Measurements from ENCODE around the gene POM121C. TPM values are rescaled to one million over a fixed set of nuclear protein-coding genes. Genes with fewer than 3 reads are reported as not detected.
"Not testable (repeated sequence)": the region's sequence is repeated elsewhere in the genome, so short reads cannot be mapped to it uniquely, and the experiment has no call there.

Gene POM121C
- polyA plus RNA-seq (2013, experiment 1 of 4), result 55.2 TPM
- 65.8 TPM for polyA plus RNA-seq (2013, experiment 2 of 4)
- 42.9 TPM for polyA plus RNA-seq (2013, experiment 3 of 4)
- 41.2 TPM for polyA plus RNA-seq (2013, experiment 4 of 4)

DNA sequence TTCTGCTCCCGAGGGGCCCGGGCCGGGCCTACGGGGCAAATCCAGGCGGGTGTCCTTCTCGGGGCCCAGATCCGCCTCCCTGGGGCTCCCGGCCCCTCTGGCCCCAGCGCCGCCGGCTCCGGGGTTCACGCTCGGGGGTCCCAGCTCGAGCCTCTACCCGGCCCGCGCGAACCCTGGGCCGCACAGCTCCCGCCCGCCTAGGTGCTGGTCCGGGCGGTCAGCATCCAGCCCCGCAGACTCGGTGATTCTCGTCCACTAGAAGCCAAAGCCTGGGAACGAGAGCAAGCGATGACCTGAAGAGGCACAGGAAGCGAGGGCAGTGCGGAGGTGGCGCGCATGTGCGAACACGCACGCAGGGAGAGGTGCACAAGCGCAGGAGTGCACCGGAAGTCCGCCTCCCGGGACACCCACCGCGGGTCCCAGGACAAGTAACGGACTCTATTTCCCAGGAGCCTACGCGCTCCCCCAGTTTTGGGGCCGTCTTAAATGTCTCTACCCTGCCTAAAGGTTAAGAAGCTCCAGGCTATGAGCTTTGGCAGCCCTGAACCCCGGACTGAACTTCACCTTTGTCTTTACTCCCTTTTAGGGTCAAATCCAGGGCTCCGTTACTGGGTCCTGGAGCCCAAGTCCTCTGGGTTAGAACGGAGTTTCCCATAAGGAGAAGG lies at the start of gene POM121C:
Gene POM121C, minus strand, starts transcription at position 321 of the 665 bp plus-strand sequence. CDS start 44,803 bp downstream, outside the sequence.
- H3K9me3 ChIP-seq (ENCODE audit: control insufficient read depth, low read length); H3K27me3 ChIP-seq (ENCODE audit: control insufficient read depth, insufficient read depth, low read length, poor library complexity, severe bottlenecking); H3K36me3 ChIP-seq (ENCODE audit: control insufficient read depth, insufficient read depth, low read length); H3K4me1 ChIP-seq (ENCODE audit: control insufficient read depth, insufficient read depth, low read length): not testable (repeated sequence)
- H3K27ac ChIP-seq (ENCODE audit: insufficient read depth, low read depth, low read length, poor library complexity, severe bottlenecking), result peak within 1 kb of the TSS; percentile 23
- WGBS, 2 experiments, result 0 to 1% methylated on average over 49 of the region's 49 CpGs
- H3K4me3 ChIP-seq (ENCODE audit: insufficient read depth, low read depth, low read length), result peak within 1 kb of the TSS; percentile 75

DNA sequence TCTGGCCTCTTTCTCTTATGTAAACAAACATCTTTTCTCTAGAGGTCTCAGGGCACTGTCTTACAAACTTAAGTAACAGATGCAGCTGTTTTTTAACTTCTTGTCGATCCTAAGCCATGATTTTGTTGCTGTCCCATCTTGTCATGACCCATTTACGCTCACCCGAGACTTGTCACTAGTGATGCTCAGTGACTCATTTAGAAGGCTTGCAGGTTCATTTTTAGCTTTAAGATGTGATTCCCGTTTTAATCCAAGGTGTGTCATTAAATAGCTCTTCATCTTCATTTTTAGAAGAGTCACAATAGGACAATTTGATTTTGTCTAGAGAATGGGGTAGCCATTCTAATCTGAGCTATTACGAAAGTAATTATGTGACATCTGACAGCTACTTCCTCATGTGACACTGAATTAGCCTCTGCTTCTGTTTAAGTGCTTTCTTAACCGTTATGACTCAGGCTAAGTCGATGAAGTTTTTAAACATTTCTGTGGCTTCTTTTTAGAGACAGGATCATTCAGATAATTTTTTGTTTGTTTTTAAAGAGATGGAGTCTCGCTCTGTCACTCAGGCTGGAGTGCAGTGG lies 48.7 kb upstream of the POM121C start:
- WGBS, 2 experiments, result 92 to 94% methylated on average over 8 of the region's 8 CpGs
- no peak overlapping the region for H3K4me3 ChIP-seq (ENCODE audit: insufficient read depth, low read depth, low read length)
- no peak overlapping the region for H3K27ac ChIP-seq (ENCODE audit: insufficient read depth, low read depth, low read length, poor library complexity, severe bottlenecking)
- peaks cover 38% of the 10 kb centered on the region for H3K36me3 ChIP-seq (ENCODE audit: control insufficient read depth, insufficient read depth, low read length)
- H3K9me3 ChIP-seq (ENCODE audit: control insufficient read depth, low read length), result no peaks in the 10 kb centered on the region
- H3K27me3 ChIP-seq (ENCODE audit: control insufficient read depth, insufficient read depth, low read length, poor library complexity, severe bottlenecking), result no peaks in the 10 kb centered on the region
- no peaks in the 10 kb centered on the region for H3K4me1 ChIP-seq (ENCODE audit: control insufficient read depth, insufficient read depth, low read length)

DNA sequence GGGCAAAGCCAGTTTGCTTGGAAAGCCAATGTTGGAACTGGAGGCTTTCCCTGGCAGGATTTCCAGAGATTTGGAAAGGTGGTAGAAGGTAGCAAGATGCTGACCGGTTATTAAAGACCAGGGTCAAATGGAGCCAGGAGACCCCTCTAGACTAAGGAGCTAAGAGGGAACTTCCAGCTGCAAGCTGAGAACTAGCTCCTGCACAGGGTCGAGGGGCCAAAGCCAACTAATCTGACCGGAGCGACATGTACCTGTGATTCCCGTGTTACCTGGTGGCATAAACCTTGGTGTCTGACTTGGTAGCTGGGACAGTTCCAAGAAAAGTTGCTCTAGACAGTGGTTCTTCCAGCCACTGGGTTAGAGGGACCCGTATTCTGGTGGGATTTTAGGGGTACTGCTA lies 47.8 kb upstream of the POM121C start:
- no peak overlapping the region for H3K27ac ChIP-seq (ENCODE audit: insufficient read depth, low read depth, low read length, poor library complexity, severe bottlenecking)
- no peaks in the 10 kb centered on the region for H3K4me1 ChIP-seq (ENCODE audit: control insufficient read depth, insufficient read depth, low read length)
- H3K4me3 ChIP-seq (ENCODE audit: insufficient read depth, low read depth, low read length), result no peak overlapping the region
- H3K27me3 ChIP-seq (ENCODE audit: control insufficient read depth, insufficient read depth, low read length, poor library complexity, severe bottlenecking), result no peaks in the 10 kb centered on the region
- peaks cover 30% of the 10 kb centered on the region for H3K36me3 ChIP-seq (ENCODE audit: control insufficient read depth, insufficient read depth, low read length)
- no peaks in the 10 kb centered on the region for H3K9me3 ChIP-seq (ENCODE audit: control insufficient read depth, low read length)
- 96% methylated on average over 6 of the region's 6 CpGs for WGBS, 2 experiments

DNA sequence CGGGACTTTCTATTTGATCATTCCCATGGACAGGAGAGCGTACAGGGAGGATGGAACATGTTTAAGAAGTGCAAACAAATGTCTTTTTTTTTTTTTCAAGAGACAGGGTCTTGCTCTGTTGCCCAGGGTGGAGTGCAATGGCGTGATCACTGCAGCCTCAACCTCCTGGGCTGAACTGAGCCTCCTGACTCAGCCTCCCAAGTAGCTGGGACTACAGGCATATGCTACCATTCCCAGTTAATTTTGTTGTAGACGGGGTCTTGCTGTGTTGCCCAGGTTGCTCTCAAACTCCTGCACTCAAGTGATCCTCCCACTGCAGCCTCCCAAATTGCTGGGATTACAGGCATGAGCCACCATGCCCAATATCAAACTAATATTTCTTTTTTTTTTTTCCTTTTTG lies 46.5 kb upstream of the POM121C start:
- Histone ChIP-seq H3K27ac (ENCODE audit: insufficient read depth, low read depth, low read length, poor library complexity, severe bottlenecking) (no peak overlapping the region), H3K4me3 (ENCODE audit: insufficient read depth, low read depth, low read length) (no peak overlapping the region), H3K36me3 (ENCODE audit: control insufficient read depth, insufficient read depth, low read length) (peaks cover 20% of the 10 kb centered on the region), H3K4me1 (ENCODE audit: control insufficient read depth, insufficient read depth, low read length) (no peaks in the 10 kb centered on the region), H3K9me3 (ENCODE audit: control insufficient read depth, low read length) (no peaks in the 10 kb centered on the region), H3K27me3 (ENCODE audit: control insufficient read depth, insufficient read depth, low read length, poor library complexity, severe bottlenecking) (no peaks in the 10 kb centered on the region)
- 96% methylated on average over 4 of the region's 4 CpGs for WGBS, 2 experiments

DNA sequence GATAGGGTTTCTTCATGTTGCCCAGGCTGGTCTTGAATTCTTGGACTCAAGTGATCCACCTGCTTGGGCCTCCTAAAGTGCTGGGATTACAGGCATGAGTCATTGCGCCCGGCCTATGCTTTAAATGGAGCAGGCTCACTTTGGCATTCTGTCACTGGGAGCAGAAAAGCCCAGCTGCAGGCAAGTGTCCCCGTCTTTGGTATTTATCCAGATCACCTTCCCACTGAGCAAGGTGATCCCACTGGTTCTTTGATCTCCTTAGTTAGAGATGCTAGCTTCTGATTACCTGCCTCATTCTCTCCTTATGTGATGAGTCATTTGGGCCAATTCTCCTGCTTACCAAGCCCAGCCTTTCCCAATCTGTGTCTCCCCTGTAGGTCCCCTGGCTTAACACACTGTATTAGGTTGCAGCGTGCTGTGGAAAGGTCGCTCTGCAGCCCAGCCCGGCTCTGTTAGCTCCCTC lies 45.3 kb upstream of the POM121C start:
- Histone ChIP-seq H3K27me3 (ENCODE audit: control insufficient read depth, insufficient read depth, low read length, poor library complexity, severe bottlenecking) (no peaks in the 10 kb centered on the region), H3K4me3 (ENCODE audit: insufficient read depth, low read depth, low read length) (no peak overlapping the region), H3K27ac (ENCODE audit: insufficient read depth, low read depth, low read length, poor library complexity, severe bottlenecking) (peak overlapping the region; percentile 55), H3K4me1 (ENCODE audit: control insufficient read depth, insufficient read depth, low read length) (no peaks in the 10 kb centered on the region), H3K36me3 (ENCODE audit: control insufficient read depth, insufficient read depth, low read length) (peaks cover 9% of the 10 kb centered on the region), H3K9me3 (ENCODE audit: control insufficient read depth, low read length) (no peaks in the 10 kb centered on the region)
- WGBS, 2 experiments, result 56 to 60% methylated on average over 6 of the region's 6 CpGs

DNA sequence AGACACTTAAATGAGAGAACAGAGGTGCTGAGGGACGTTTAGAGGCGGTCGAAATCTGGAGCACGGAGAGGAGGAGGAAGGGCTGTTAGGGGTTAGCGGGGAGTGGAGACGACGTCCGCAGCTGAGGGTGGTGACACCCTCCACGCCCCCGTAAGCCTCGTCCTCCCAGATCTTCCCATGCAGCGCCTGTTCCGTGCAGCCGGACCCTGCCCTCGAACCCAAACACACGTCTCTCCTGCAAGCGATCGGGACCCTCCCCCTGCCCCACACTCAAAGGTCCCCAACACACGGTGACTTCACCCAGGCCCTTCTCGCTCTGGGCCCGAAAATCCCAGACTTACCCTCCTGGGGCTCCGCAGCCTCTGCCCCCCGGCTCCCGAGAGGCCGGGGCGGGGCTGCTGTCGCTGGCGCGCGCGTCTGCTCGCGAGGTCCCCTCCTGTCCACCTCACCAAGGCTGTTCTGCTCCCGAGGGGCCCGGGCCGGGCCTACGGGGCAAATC lies 41.2 kb upstream of the POM121C start:
- Histone ChIP-seq H3K36me3 (ENCODE audit: control insufficient read depth, insufficient read depth, low read length) (peaks cover 17% of the 10 kb centered on the region), H3K4me3 (ENCODE audit: insufficient read depth, low read depth, low read length) (peak overlapping the region; percentile 77)
- not testable (repeated sequence) for H3K4me1 ChIP-seq (ENCODE audit: control insufficient read depth, insufficient read depth, low read length); H3K27ac ChIP-seq (ENCODE audit: insufficient read depth, low read depth, low read length, poor library complexity, severe bottlenecking); H3K27me3 ChIP-seq (ENCODE audit: control insufficient read depth, insufficient read depth, low read length, poor library complexity, severe bottlenecking); H3K9me3 ChIP-seq (ENCODE audit: control insufficient read depth, low read length)
- 1 to 2% methylated on average over 37 of the region's 37 CpGs for WGBS, 2 experiments

DNA sequence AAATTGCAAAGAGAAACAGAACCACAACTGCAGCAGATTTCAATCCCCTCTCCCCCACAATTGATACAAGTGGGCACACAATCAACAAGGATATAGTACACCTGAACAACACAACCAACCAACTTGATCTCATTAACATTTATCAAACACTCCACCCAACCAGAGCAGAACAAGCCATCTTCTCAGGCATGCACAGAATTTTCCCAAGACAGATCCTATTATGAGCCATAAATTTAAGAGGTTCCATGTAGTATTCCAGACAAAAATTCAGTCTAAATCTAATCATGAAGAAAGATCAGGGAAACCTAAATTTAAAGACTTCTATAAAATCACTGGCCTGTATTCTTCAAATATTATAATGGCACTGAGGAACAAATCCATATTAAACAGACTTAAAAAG lies 35.6 kb upstream of the POM121C start:
- H3K36me3 ChIP-seq (ENCODE audit: control insufficient read depth, insufficient read depth, low read length), result peaks cover 17% of the 10 kb centered on the region
- not testable (repeated sequence) for H3K27ac ChIP-seq (ENCODE audit: insufficient read depth, low read depth, low read length, poor library complexity, severe bottlenecking); H3K4me1 ChIP-seq (ENCODE audit: control insufficient read depth, insufficient read depth, low read length); H3K27me3 ChIP-seq (ENCODE audit: control insufficient read depth, insufficient read depth, low read length, poor library complexity, severe bottlenecking); H3K4me3 ChIP-seq (ENCODE audit: insufficient read depth, low read depth, low read length); H3K9me3 ChIP-seq (ENCODE audit: control insufficient read depth, low read length)

DNA sequence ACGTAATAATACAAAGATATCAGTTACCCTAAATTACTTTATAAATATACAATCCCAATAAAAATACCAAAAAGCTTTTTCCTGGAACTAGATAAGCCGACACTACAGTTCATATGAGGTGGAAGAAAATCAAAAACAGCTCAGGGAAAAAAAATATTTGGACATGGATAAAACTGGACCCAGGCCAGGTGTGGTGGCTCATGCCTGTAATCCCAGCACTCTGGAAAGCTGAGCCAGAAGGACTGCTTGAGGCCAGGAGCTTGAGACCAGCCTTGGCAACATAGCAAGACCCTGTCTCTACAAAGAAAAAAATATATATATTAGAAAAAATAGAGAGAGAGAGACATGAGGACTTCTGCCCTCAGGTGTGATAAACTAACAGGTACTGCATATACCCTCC lies 32.7 kb upstream of the POM121C start:
- not testable (repeated sequence) for H3K9me3 ChIP-seq (ENCODE audit: control insufficient read depth, low read length); H3K27me3 ChIP-seq (ENCODE audit: control insufficient read depth, insufficient read depth, low read length, poor library complexity, severe bottlenecking); H3K4me1 ChIP-seq (ENCODE audit: control insufficient read depth, insufficient read depth, low read length); H3K27ac ChIP-seq (ENCODE audit: insufficient read depth, low read depth, low read length, poor library complexity, severe bottlenecking); H3K4me3 ChIP-seq (ENCODE audit: insufficient read depth, low read depth, low read length)
- H3K36me3 ChIP-seq (ENCODE audit: control insufficient read depth, insufficient read depth, low read length), result peaks cover 13% of the 10 kb centered on the region
- WGBS, 2 experiments, result 93 to 100% methylated on average over 1 of the region's 2 CpGs

DNA sequence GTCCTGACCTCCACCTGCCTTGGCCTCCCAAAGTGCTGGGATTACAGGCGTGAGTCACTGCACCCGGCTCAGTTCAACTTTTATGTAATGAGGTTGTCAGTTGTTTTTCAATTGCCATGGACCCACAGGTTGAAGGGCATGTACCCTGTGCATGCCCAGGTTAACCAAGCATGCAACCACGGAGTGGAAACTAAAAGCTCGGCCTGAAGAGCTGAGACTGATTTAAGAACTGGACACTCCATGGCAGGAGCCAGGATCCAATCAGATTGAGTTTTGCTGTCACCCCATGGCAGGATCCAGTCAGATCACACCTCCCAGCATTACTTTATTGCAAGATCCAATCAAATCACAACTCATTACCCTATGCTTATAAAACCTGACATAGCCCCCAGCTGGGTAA lies 22.9 kb upstream of the POM121C start:
- no CpG with 5 or more reads among the region's 4 CpGs for WGBS, 2 experiments

DNA sequence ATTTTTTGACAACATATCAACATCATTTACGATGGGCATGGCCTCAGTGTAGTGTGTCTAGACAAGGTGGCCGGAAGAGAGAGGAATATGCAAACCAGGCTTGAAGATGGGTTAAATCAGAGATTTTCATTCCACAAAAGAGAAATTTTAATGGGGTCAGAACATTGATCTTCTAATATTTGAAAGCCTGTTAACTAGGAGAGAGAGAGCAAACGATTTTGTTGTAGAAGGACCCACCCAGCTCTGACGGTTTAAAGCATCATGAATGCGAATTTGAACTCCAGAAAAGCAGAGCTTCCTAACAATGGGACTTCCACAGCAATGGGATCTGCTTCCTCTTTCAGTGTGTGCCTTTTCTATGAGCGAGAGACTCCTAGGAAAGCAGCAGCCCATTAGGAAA lies 5.9 kb upstream of the POM121C start, which contains the start of gene SPDYE5:
Gene SPDYE5, plus strand, starts transcription at position 301 of the 400 bp plus-strand sequence. CDS start 1,728 bp downstream, outside the sequence.
- not testable (repeated sequence) for H3K36me3 ChIP-seq (ENCODE audit: control insufficient read depth, insufficient read depth, low read length); H3K4me3 ChIP-seq (ENCODE audit: insufficient read depth, low read depth, low read length); H3K27me3 ChIP-seq (ENCODE audit: control insufficient read depth, insufficient read depth, low read length, poor library complexity, severe bottlenecking); H3K27ac ChIP-seq (ENCODE audit: insufficient read depth, low read depth, low read length, poor library complexity, severe bottlenecking); H3K4me1 ChIP-seq (ENCODE audit: control insufficient read depth, insufficient read depth, low read length); H3K9me3 ChIP-seq (ENCODE audit: control insufficient read depth, low read length)
- WGBS, 2 experiments, result 89 to 98% methylated on average over 4 of the region's 6 CpGs

More for the DNA sequence above, 22.9 kb upstream of the POM121C start:
- H3K4me1 ChIP-seq (ENCODE audit: control insufficient read depth, insufficient read depth, low read length); H3K9me3 ChIP-seq (ENCODE audit: control insufficient read depth, low read length); H3K4me3 ChIP-seq (ENCODE audit: insufficient read depth, low read depth, low read length); H3K27ac ChIP-seq (ENCODE audit: insufficient read depth, low read depth, low read length, poor library complexity, severe bottlenecking); H3K36me3 ChIP-seq (ENCODE audit: control insufficient read depth, insufficient read depth, low read length); H3K27me3 ChIP-seq (ENCODE audit: control insufficient read depth, insufficient read depth, low read length, poor library complexity, severe bottlenecking): not testable (repeated sequence)

All from ectodermal cell (in vitro differentiated cells).